ENCODE measurements around the gene ATP8B3. TPM values are rescaled to one million over a fixed set of nuclear protein-coding genes. Genes with fewer than 3 reads are reported as not detected.

The ATP8B3 gene
- total RNA-seq, 1 donor from 2014 or later = 2.5 TPM

DNA sequence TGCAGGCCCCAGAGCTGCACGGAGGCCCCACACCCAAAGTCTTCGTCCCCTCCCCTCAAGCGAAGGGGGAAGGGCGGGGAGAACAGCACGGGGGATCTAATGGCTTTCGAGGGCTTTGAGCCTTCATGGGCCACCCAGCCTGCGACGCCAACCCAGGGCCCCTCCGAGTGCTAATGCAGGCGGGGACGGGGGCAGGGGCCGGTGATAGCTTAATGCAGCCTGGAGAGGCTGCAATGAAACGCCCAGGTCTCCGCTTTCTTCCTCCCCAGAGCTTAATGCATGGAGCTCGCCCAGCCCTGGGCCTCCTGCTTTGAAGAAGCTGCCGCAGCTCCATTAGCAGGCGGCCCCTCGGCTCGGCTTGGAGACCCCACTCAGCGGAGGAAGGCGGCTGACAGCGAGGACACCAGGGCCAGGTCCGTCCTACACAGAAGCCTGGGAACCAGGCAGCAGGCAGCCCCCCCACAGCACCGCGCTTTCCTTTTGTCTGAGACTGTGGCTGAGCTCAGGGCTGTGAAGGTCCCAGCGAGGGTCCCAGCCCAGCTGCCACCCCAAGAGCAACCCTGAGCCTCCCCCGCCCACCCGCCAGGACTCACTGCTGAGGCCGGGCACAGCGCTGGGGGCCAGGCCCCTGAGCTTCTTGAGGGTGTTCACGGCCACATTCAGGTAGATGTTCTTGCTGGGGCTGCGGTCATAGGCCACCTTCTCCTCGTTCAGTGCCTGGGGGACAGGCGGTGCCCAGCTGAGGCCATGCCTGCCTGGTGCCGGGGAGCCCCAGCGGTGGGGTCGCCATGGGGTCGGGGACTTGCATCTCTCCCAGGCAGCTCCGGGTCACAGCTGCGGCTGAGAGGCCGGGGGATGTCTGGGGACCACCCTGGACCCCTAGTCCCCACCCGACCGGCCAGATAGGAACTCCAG lies 7.5 kb upstream of the ATP8B3 start:
- H3K27ac Mint-ChIP-seq (ENCODE audit: unreplicated experiment) = no peak overlapping the region
- H3K4me1 Mint-ChIP-seq (ENCODE audit: low read depth, unreplicated experiment) = peaks cover 3% of the 10 kb centered on the region
- H3K4me3 Mint-ChIP-seq (ENCODE audit: unreplicated experiment) = no peak overlapping the region
- peaks cover 6% of the 10 kb centered on the region for H3K9me3 Mint-ChIP-seq (ENCODE audit: unreplicated experiment)
- peak; percentile 42 for DNase-seq
- H3K36me3 Mint-ChIP-seq (ENCODE audit: unreplicated experiment) = no peaks in the 10 kb centered on the region
- TF ChIP-seq, protein P1, sequence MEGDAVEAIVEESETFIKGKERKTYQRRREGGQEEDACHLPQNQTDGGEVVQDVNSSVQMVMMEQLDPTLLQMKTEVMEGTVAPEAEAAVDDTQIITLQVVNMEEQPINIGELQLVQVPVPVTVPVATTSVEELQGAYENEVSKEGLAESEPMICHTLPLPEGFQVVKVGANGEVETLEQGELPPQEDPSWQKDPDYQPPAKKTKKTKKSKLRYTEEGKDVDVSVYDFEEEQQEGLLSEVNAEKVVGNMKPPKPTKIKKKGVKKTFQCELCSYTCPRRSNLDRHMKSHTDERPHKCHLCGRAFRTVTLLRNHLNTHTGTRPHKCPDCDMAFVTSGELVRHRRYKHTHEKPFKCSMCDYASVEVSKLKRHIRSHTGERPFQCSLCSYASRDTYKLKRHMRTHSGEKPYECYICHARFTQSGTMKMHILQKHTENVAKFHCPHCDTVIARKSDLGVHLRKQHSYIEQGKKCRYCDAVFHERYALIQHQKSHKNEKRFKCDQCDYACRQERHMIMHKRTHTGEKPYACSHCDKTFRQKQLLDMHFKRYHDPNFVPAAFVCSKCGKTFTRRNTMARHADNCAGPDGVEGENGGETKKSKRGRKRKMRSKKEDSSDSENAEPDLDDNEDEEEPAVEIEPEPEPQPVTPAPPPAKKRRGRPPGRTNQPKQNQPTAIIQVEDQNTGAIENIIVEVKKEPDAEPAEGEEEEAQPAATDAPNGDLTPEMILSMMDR (IDR thresholded peaks at IDR 0.05; ENCODE audit: partially characterized antibody, unreplicated experiment) = no peak
- H3K27me3 Mint-ChIP-seq (ENCODE audit: unreplicated experiment) = peaks cover 3% of the 10 kb centered on the region

DNA sequence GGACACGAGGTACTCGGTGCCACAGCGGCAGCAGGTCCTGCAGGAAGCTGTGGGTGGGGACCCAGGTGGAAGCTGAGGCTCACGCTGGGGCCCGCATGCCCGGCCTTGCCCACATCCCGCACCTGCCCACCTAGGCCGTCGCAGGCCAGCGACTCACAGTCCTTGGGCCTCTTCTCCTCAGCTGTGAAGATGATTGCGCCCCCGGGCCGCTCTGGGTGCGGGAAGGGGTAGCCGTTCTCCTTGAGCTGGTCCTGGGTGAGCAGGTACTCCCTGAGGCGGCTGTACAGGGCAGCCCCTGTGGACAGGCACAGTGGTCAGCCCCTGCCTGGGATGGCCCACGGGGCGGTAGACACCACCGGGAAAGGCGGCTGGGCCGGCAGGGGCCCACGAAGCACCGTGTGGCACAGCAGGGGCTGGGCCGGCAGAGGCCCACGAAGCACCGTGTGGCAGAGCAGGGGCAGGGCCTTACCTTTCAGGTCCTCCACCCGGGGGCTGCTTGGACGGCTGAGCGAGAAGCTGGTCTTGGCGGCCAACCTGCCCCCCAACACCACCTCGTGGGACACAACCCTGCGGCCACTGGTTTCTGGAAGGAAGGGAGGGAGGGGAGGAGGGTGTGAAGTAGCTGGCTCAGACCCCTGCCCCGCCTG lies 6.6 kb upstream of the ATP8B3 start:
- DNase-seq = peak; percentile 13
- Mint-ChIP-seq H3K27ac (ENCODE audit: unreplicated experiment) (no peak overlapping the region), H3K9me3 (ENCODE audit: unreplicated experiment) (peaks cover 3% of the 10 kb centered on the region), H3K4me1 (ENCODE audit: low read depth, unreplicated experiment) (peaks cover 3% of the 10 kb centered on the region), H3K27me3 (ENCODE audit: unreplicated experiment) (peaks cover 3% of the 10 kb centered on the region), H3K36me3 (ENCODE audit: unreplicated experiment) (no peaks in the 10 kb centered on the region), H3K4me3 (ENCODE audit: unreplicated experiment) (no peak overlapping the region)
- TF ChIP-seq, protein P1 (IDR thresholded peaks at IDR 0.05; ENCODE audit: partially characterized antibody, unreplicated experiment) = no peak

DNA sequence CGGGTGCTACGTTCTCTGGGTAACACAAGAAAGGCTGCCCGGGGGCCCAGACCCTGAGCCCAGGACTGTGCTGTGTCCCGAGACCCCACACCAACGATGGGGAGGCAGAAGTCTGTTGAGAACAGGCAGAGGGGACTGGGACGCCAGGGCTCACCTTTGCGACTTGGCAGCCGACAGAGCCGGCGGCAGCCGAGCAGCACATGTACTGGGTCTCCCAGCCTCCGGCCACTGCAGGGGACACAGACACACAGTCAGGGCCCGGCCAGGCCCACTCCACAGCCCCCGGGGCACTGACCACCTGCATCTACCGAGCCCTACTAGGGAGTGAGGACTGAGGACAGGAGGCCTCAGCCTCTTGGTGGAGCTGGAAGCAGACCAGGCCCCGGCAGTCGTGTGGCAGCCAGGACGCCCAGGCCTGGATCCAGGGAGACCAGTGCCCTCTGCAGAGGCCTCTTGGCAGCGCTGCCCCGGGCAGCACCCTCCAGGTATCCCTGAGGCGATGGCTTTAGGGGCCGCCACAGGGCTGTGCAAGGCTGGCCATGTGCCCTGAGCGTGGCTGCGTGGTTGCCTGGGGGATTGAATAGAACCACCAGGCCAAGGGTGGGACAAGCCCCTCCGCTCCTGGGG lies 5.6 kb upstream of the ATP8B3 start:
- peak; percentile 14 for DNase-seq
- H3K9me3 Mint-ChIP-seq (ENCODE audit: unreplicated experiment) = peaks cover 5% of the 10 kb centered on the region
- H3K27me3 Mint-ChIP-seq (ENCODE audit: unreplicated experiment) = peaks cover 7% of the 10 kb centered on the region
- peaks cover 5% of the 10 kb centered on the region for H3K4me1 Mint-ChIP-seq (ENCODE audit: low read depth, unreplicated experiment)
- TF ChIP-seq, protein P1 (IDR thresholded peaks at IDR 0.05; ENCODE audit: partially characterized antibody, unreplicated experiment) = no peak
- no peaks in the 10 kb centered on the region for H3K36me3 Mint-ChIP-seq (ENCODE audit: unreplicated experiment)
- H3K4me3 Mint-ChIP-seq (ENCODE audit: unreplicated experiment) = no peak overlapping the region
- H3K27ac Mint-ChIP-seq (ENCODE audit: unreplicated experiment) = no peak overlapping the region

DNA sequence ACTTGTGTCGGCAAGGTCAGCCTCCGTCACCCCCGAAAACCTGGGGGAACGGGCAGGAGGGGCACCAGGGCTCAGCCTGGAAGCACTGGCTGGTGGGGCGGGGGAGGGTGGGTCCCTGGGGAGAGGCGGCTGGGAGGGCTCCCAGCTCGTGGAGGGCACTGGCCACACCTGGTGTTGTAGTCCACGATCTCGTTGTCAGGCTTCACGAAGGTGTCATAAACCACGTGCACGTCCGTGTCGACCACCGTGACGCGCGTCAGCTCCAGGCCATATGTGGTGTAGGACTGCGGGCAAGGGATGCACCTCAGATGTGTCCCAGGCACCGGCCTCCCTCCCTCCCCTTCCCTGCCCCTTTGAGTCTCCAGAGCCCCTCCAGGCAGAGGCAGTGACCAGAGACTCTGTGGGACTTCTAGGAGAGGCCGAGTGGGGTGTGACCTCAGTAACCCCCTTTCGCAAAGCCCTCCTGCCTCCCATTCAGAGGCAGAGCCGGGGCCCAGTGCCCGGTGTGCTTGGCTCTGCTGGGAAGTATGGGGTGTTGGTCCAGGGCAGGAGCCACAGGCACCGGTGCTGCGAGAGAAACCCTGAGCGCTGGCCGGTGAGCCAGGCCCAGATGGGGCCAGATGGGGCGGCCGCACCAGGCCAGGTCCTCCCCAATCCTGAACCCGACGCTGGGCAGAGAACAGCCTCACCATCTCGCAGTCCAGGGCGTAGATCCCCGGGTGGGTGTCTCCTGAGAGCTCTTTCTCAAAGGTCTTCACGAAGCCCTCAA lies 4.6 kb upstream of the ATP8B3 start:
- H3K27me3 Mint-ChIP-seq (ENCODE audit: unreplicated experiment) = peaks cover 10% of the 10 kb centered on the region
- H3K9me3 Mint-ChIP-seq (ENCODE audit: unreplicated experiment) = peaks cover 8% of the 10 kb centered on the region
- TF ChIP-seq, protein P1 (IDR thresholded peaks at IDR 0.05; ENCODE audit: partially characterized antibody, unreplicated experiment) = no peak
- no peak overlapping the region for H3K27ac Mint-ChIP-seq (ENCODE audit: unreplicated experiment)
- no peak overlapping the region for H3K4me3 Mint-ChIP-seq (ENCODE audit: unreplicated experiment)
- peak; percentile 14 for DNase-seq
- H3K4me1 Mint-ChIP-seq (ENCODE audit: low read depth, unreplicated experiment) = peaks cover 5% of the 10 kb centered on the region
- no peaks in the 10 kb centered on the region for H3K36me3 Mint-ChIP-seq (ENCODE audit: unreplicated experiment)
